DMS153 (cell line): ENCODE data around the gene TACR2.
"Not testable (repeated sequence)": the region's sequence is repeated elsewhere in the genome, so short reads cannot be mapped to it uniquely, and the experiment has no call there.

Experiments
- DNase-seq: peaks from one replicate; lab custom pipeline; 2025; lab: John Stamatoyannopoulos, UW

Gene TACR2

GRCh38 chr10:69450395-69450794 is 33.7 kb upstream of the TACR2 start:
- not testable (repeated sequence) for DNase-seq

- peak; percentile 88 for DNase-seq
Observed at GRCh38 chr10:69449841-69450240, 33.1 kb upstream of the TACR2 start.

GRCh38 chr10:69446650-69447151 is 30.0 kb upstream of the TACR2 start:
- no peak for DNase-seq

- DNase-seq = no peak
Observed at GRCh38 chr10:69446229-69446628, 29.5 kb upstream of the TACR2 start.

- DNase-seq = no peak
Observed at GRCh38 chr10:69445041-69445440, 28.3 kb upstream of the TACR2 start.

GRCh38 chr10:69443354-69443753 is 26.6 kb upstream of the TACR2 start:
- DNase-seq = no peak

GRCh38 chr10:69439813-69440506 is 23.2 kb upstream of the TACR2 start:
- DNase-seq = peak; percentile 56

GRCh38 chr10:69439350-69439739 is 22.6 kb upstream of the TACR2 start:
- peak; percentile 28 for DNase-seq

GRCh38 chr10:69438536-69439349 is 22.0 kb upstream of the TACR2 start:
- peak; percentile 41 for DNase-seq

GRCh38 chr10:69437321-69438259 is 20.9 kb upstream of the TACR2 start:
- DNase-seq = peak; percentile 43

GRCh38 chr10:69435966-69436520 is 19.3 kb upstream of the TACR2 start:
- DNase-seq = no peak

GRCh38 chr10:69434926-69435325 is 18.2 kb upstream of the TACR2 start:
- no peak for DNase-seq

GRCh38 chr10:69434169-69434568 is 17.5 kb upstream of the TACR2 start:
- no peak for DNase-seq

GRCh38 chr10:69428165-69428564 is 11.4 kb upstream of the TACR2 start:
- DNase-seq = peak; percentile 71

GRCh38 chr10:69426376-69426727 is 9.6 kb upstream of the TACR2 start:
- no peak for DNase-seq

GRCh38 chr10:69425511-69426298 is 9.0 kb upstream of the TACR2 start:
- DNase-seq = peak; percentile 88

- no peak for DNase-seq
Observed at GRCh38 chr10:69425041-69425440, 8.3 kb upstream of the TACR2 start.

- no peak for DNase-seq
Observed at GRCh38 chr10:69422676-69423075, 6.0 kb upstream of the TACR2 start.

- DNase-seq = peak; percentile 96
Observed at GRCh38 chr10:69421611-69422308, 5.0 kb upstream of the TACR2 start.

GRCh38 chr10:69419744-69420126 is 3.0 kb upstream of the TACR2 start:
- no peak for DNase-seq
